ENCODE measurements around the gene FRMD4A.

The FRMD4A gene

GRCh38 chr10:13945390-13946208 lies 385.1 kb downstream of the FRMD4A start:
- TF ChIP-seq EGR1 (IDR thresholded peaks at IDR 0.05) (no peak), ZBTB7A (IDR thresholded peaks at IDR 0.05; ENCODE audit: low read depth) (no peak), REST (IDR thresholded peaks at IDR 0.05; ENCODE audit: low read depth) (no peak), USF1 (IDR thresholded peaks at IDR 0.05) (no peak), RAD21 (IDR thresholded peaks at IDR 0.05; ENCODE audit: low read depth) (no peak), EP300 (IDR thresholded peaks at IDR 0.05; ENCODE audit: borderline replicate concordance) (no peak), TEAD4 (IDR thresholded peaks at IDR 0.05) (no peak), CREB1 (IDR thresholded peaks at IDR 0.05; ENCODE audit: low read depth) (no peak), YY1 (IDR thresholded peaks at IDR 0.05; ENCODE audit: low read depth) (no peak), NFIC (IDR thresholded peaks at IDR 0.05) (no peak), TCF12 (IDR thresholded peaks at IDR 0.05; ENCODE audit: low read depth) (no peak), TAF1 (IDR thresholded peaks at IDR 0.05; ENCODE audit: low read depth) (no peak), CEBPB (IDR thresholded peaks at IDR 0.05) (no peak)

- TF ChIP-seq RAD21 (IDR thresholded peaks at IDR 0.05; ENCODE audit: low read depth) (no peak), FOXM1 (IDR thresholded peaks at IDR 0.05; ENCODE audit: borderline replicate concordance, low read depth) (no peak), EP300 (IDR thresholded peaks at IDR 0.05; ENCODE audit: borderline replicate concordance) (no peak), ZBTB7A (IDR thresholded peaks at IDR 0.05; ENCODE audit: low read depth) (no peak), TEAD4 (IDR thresholded peaks at IDR 0.05) (no peak), YY1 (IDR thresholded peaks at IDR 0.05; ENCODE audit: low read depth) (no peak), CREB1 (IDR thresholded peaks at IDR 0.05; ENCODE audit: low read depth) (no peak), CEBPB (IDR thresholded peaks at IDR 0.05) (no peak), EGR1 (IDR thresholded peaks at IDR 0.05) (no peak), USF1 (IDR thresholded peaks at IDR 0.05) (no peak), TAF1 (IDR thresholded peaks at IDR 0.05; ENCODE audit: low read depth) (no peak), MAX (IDR thresholded peaks at IDR 0.05) (no peak), TCF12 (IDR thresholded peaks at IDR 0.05; ENCODE audit: low read depth) (no peak), REST (IDR thresholded peaks at IDR 0.05; ENCODE audit: low read depth) (no peak)
Measured at GRCh38 chr10:13944823-13945222, 385.9 kb downstream of the FRMD4A start.

- no peak for TF ChIP-seq NFIC (IDR thresholded peaks at IDR 0.05)
- no peak for TF ChIP-seq YY1 (IDR thresholded peaks at IDR 0.05; ENCODE audit: low read depth)
- no peak for TF ChIP-seq ZBTB7A (IDR thresholded peaks at IDR 0.05; ENCODE audit: low read depth)
Measured at GRCh38 chr10:13943735-13944398, 386.9 kb downstream of the FRMD4A start.

- TF ChIP-seq RAD21 (IDR thresholded peaks at IDR 0.05; ENCODE audit: low read depth) (no peak), CEBPB (IDR thresholded peaks at IDR 0.05) (no peak), TAF1 (IDR thresholded peaks at IDR 0.05; ENCODE audit: low read depth) (no peak), EGR1 (IDR thresholded peaks at IDR 0.05) (no peak), YY1 (IDR thresholded peaks at IDR 0.05; ENCODE audit: low read depth) (no peak), CREB1 (IDR thresholded peaks at IDR 0.05; ENCODE audit: low read depth) (no peak), TCF12 (IDR thresholded peaks at IDR 0.05; ENCODE audit: low read depth) (no peak), ZBTB7A (IDR thresholded peaks at IDR 0.05; ENCODE audit: low read depth) (no peak)
Measured at GRCh38 chr10:13942035-13942434, 388.7 kb downstream of the FRMD4A start.

GRCh38 chr10:13939391-13939790 lies 391.3 kb downstream of the FRMD4A start:
- TF ChIP-seq TEAD4 (IDR thresholded peaks at IDR 0.05) (no peak), REST (IDR thresholded peaks at IDR 0.05; ENCODE audit: low read depth) (no peak), ZBTB7A (IDR thresholded peaks at IDR 0.05; ENCODE audit: low read depth) (no peak), CEBPB (IDR thresholded peaks at IDR 0.05) (no peak), EP300 (IDR thresholded peaks at IDR 0.05; ENCODE audit: borderline replicate concordance) (no peak), TCF12 (IDR thresholded peaks at IDR 0.05; ENCODE audit: low read depth) (no peak), EGR1 (IDR thresholded peaks at IDR 0.05) (no peak), YY1 (IDR thresholded peaks at IDR 0.05; ENCODE audit: low read depth) (no peak), CREB1 (IDR thresholded peaks at IDR 0.05; ENCODE audit: low read depth) (no peak)

Measured in Ishikawa (cell line).